Heart left ventricle (tissue), 16 donors: ENCODE measurements around the gene SLC35F1. TPM values are rescaled to one million over a fixed set of nuclear protein-coding genes. Genes with fewer than 3 reads are reported as not detected.
A peak's percentile ranks its signal among the peaks of the same experiment; 100 is the strongest.

Experiments
- ATAC-seq, 4 donors: fragments of 200-7000 bp; cut with Tn5 transposase; one replicate each; pipeline ENCODE4 v1.9.1; 2020 to 2022; ENCODE audit warnings: moderate library complexity in 4 of 4, mild to moderate bottlenecking in 3 of 4, moderate number of reproducible peaks in 1 of 4
- DNase-seq, 5 donors: peaks; one replicate each; pipeline ENCODE4 v3.0.0-alpha.2; 2020
- H3K27ac ChIP-seq, 12 donors: fragments of 200-600 bp; sonication (generic) in 4 of 12; one replicate each; pipeline versions ENCODE4 v1.5.0 to v1.8.0; 2016 to 2022; ENCODE audit warnings: mild to moderate bottlenecking in 2 of 12
- H3K27me3 ChIP-seq, 9 donors: fragments of 200-600 bp; sonication (generic) in 2 of 9; one replicate each; pipeline versions ENCODE4 v1.5.1 to v1.8.0; 2016 to 2022; ENCODE audit warnings: mild to moderate bottlenecking in 3 of 9
- H3K36me3 ChIP-seq, 9 donors: fragments of 200-600 bp; sonication (generic) in 2 of 9; one replicate each; pipeline versions ENCODE4 v1.5.0 to v1.8.0; 2018 to 2022; ENCODE audit warnings: mild to moderate bottlenecking in 2 of 9
- H3K4me1 ChIP-seq, 12 donors: fragments of 200-600 bp; sonication (generic) in 4 of 12; one replicate each; pipeline versions ENCODE4 v1.5.0 to v1.8.0; 2016 to 2022; ENCODE audit warnings: mild to moderate bottlenecking in 3 of 12
- H3K4me3 ChIP-seq, 12 donors: fragments of 200-600 bp; sonication (generic) in 4 of 12; one replicate each; pipeline versions ENCODE4 v1.5.0 to v1.8.0; 2017 to 2022; ENCODE audit warnings: mild to moderate bottlenecking in 9 of 12, moderate library complexity in 4 of 12
- H3K9me3 ChIP-seq, 12 donors: fragments of 200-600 bp; sonication (generic) in 4 of 12; one replicate each; pipeline versions ENCODE4 v1.5.0 to v1.8.0; 2016 to 2022; ENCODE audit warnings: mild to moderate bottlenecking in 1 of 12
- POLR2A ChIP-seq, 2 donors: fragments of 450-650 bp; IDR thresholded peaks; one replicate each; pipeline ENCODE4 v1.6.1; 2017; ENCODE audit warnings: antibody characterized with exemption in 2 of 2, mild to moderate bottlenecking in 2 of 2, moderate library complexity in 2 of 2
- WGBS, 4 donors: extraction: QIAGEN DNeasy Blood & Tissue Kit in 2 of 4; methylation state at CpG; one replicate each; pipeline versions ENCODE4 v1.1.5 to v1.1.7; 2013 to 2018; 5-methylcytosine and 5-hydroxymethylcytosine counted together
- intact Hi-C, 10 donors: fragments of 100-400 bp; cut with DNase I; formaldehyde crosslinking; loops; one replicate each; pipeline versions ENCODE4 v1.11.1 to v1.14.2; 2022
- polyA plus RNA-seq, 2 donors: library from polyadenylated mRNA; stranded (reverse); fragments of 200-250 nt; gene quantifications; one replicate each; pipeline ENCODE4 v1.2.3, GENCODE V29; 2013
- total RNA-seq, 9 donors: library from RNA; depleted of rRNA in 2 of 9; stranded (reverse); fragments of >200 nt in 2 of 9; fragmentation: NEBNext Ultra II Directional in 3 of 9; extraction: Animal tissue kit (Norgen Biotek cat#: 25700) in 3 of 9; gene quantifications; one replicate each; pipeline versions ENCODE4 v1.1.0 to v1.2.4, GENCODE V29; 2016 to 2023
- TF ChIP-seq, protein P1 (sequence below), 12 donors: fragments of 200-600 bp; sonication (generic) in 4 of 12; IDR thresholded peaks; one replicate each; pipeline versions ENCODE4 v1.5.0 to v1.8.0; 2018 to 2022; ENCODE audit warnings: antibody characterized with exemption in 12 of 12, mild to moderate bottlenecking in 5 of 12
- donor health status: ischemic (EF 13 %, LVEDD 7.1; RV severe dilation, severe dysfunction).
- donor health status: healthy with polysubstance abuse.
- donor health status: DM: no; HTN: yes; CAD: no.
- donor health status: DM: no; HTN: no; CAD: no.
- donor health status: ischemic (EF 25% LVEDD 6.9; RV normal size, moderate dysfunction).
- donor health status: ischemic (EF 25% LVEDD 5.7; RV mildly dilated, moderate dysfunction).
- donor health status: healthy.
- donor health status: DM: yes; HTN: yes; CAD: no.
- donor health status: ischemic (EF 35%, LVEDD 5.7; RV mildly dilated, moderate dysfunction).
- donor health status: nonischemic (EF 11% LVEDD 7.7; RV severe dilation, severe dysfunction).
- donor health status: DM: yes; HTN: yes; CAD: no.
- donor health status: PGD.
- donor health status: ischemic (EF 29% LVEDD 5.4; RV normal size, mild dysfunction).
- donor health status: nonischemic (EF 23%, LVEDD 6.1; RV moderate dilation, normal function).

The SLC35F1 gene
- total and polyA plus RNA-seq, 11 donors, result 1.1 to 11.6 (median 5.0) TPM

DNA sequence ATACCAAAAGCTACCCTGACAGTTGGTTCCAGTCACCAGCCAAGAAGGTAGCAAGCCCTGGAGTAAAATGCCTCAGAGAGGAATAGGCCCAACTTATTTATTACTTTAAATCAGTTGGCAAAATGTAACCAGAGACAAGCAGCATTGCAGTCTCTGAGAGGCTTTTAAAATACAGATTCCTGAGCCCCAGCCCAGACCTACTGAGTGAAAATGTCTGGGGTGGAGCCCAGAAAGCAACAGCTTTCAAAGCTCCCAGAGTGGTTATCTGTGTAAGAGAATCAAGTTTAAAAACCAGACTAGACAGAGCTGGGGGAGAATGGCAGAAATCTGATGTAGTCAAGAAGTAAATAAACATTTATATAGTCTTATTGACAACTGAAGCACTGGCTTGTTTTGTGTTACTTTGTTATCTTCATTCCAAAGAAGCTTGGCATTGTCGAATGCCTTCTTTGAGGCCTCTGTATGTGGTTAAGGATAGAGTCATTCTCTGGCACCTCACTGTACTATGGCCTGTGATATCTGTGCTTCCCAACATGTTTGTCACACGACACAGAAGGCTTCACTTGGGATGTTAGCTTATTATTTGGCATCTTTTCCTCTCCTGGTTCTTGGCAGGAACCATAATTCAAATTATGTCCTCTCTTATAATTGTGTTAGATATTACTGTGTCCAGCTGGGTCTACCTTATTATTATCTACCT is 313.5 kb downstream of the SLC35F1 start:
- Histone ChIP-seq H3K27me3 (no peaks in the 10 kb centered on the region), H3K9me3 (no peaks in the 10 kb centered on the region), H3K4me1 (peaks cover 0 to 10% (median 0%) of the 10 kb centered on the region in 12 donors), H3K4me3 (no peak overlapping the region), H3K27ac (peak overlapping the region in 10 of 12 donors; percentile 8 to 69 (median 48)), H3K36me3 (no peaks in the 10 kb centered on the region)
- peak; percentile 42 to 83 (median 72) for ATAC-seq
- intact Hi-C loops, result no loop called here
- WGBS, 4 donors, result 28 to 42% (median 35%) methylated on average over 2 of the region's 2 CpGs
- DNase-seq, result no peak
- TF ChIP-seq POLR2A (IDR thresholded peaks at IDR 0.05), result no peak
- TF ChIP-seq, protein P1, sequence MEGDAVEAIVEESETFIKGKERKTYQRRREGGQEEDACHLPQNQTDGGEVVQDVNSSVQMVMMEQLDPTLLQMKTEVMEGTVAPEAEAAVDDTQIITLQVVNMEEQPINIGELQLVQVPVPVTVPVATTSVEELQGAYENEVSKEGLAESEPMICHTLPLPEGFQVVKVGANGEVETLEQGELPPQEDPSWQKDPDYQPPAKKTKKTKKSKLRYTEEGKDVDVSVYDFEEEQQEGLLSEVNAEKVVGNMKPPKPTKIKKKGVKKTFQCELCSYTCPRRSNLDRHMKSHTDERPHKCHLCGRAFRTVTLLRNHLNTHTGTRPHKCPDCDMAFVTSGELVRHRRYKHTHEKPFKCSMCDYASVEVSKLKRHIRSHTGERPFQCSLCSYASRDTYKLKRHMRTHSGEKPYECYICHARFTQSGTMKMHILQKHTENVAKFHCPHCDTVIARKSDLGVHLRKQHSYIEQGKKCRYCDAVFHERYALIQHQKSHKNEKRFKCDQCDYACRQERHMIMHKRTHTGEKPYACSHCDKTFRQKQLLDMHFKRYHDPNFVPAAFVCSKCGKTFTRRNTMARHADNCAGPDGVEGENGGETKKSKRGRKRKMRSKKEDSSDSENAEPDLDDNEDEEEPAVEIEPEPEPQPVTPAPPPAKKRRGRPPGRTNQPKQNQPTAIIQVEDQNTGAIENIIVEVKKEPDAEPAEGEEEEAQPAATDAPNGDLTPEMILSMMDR (IDR thresholded peaks at IDR 0.05), result no peak

DNA sequence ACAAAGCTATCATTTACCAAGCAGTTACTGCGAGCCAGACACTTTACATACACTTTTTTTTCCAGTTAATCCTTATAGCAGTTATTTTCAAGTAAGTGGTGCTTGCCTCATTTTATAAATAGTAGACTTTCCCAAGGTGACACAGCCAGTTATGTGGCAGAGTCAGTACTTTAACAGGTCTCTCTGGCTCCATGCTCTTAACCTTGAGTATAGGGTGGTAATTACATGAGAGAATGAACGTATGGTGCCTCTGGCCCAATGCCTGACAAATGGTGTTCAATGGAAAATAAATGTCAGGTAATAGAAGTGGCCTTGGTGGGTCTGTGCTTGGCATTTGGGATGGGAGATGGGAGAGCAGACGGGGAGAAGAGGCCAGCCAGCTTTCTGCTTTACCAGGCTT is 316.3 kb downstream of the SLC35F1 start:
- ATAC-seq, result no peak
- H3K27me3 ChIP-seq, result no peaks in the 10 kb centered on the region
- H3K9me3 ChIP-seq, result peaks cover 0 to 3% (median 0%) of the 10 kb centered on the region in 12 donors
- no peak for TF ChIP-seq POLR2A (IDR thresholded peaks at IDR 0.05)
- TF ChIP-seq, protein P1 (IDR thresholded peaks at IDR 0.05), result no peak
- DNase-seq, result no peak
- H3K4me3 ChIP-seq, result no peak overlapping the region
- peaks cover 0 to 9% (median 0%) of the 10 kb centered on the region in 12 donors for H3K4me1 ChIP-seq
- no peaks in the 10 kb centered on the region for H3K36me3 ChIP-seq
- intact Hi-C loops, result no loop called here
- H3K27ac ChIP-seq, result no peak overlapping the region
- WGBS, 4 donors, result 68 to 75% (median 75%) methylated on average over 3 of the region's 3 CpGs

DNA sequence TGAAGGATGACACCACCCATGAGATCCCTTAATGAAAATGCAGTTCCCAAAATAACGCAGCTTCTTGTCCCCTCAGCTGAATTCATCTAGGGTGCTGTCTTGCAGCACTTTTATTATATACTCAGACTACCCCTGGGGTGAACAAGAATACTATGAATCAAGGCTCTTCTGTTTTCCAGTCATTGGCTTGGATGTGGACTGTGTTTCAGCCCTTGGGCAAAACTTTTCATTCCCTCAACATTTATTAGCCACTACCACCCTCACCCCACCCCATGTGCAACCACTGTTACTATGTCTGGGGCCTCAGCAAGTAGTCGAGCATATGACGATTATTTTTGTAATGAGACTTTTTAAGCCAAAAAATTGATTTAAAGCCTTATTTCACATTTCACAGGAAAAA is 321.8 kb downstream of the SLC35F1 start:
- WGBS, 4 donors, result 29 to 58% (median 51%) methylated on average over 3 of the region's 3 CpGs

DNA sequence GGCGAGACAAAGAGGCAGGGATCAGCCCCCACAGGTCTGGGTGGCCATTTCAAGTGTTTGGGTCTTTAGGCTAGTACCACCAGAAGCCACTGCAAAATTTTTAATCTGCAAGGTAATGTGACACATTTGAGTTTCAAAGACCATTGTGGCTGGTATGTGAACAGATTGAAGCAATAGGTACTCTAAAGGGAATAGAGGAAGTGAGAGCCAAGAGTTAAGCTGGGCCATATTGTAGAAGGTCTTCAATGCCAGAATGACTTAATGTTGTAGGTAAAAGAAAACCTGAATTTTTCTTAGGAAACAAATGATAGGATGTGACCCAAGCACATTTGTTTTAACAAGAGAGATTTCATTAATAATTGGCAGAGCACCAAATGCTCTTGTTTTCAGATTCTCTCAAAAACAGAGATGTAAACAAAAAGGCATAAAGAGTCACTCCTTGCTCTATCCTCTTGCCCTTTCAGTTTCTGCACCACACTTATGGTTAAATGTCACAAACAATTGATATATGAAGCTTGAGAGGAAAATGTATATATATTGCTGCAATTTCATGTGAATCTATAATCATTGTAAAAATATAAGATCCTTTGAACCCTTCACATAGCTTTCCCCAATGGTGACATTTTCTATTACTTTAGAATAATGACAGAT is 333.9 kb downstream of the SLC35F1 start:
- 88 to 94% (median 93%) methylated on average over 1 of the region's 1 CpG for WGBS, 4 donors
- no peaks in the 10 kb centered on the region for H3K4me1 ChIP-seq
- no peaks in the 10 kb centered on the region for H3K27me3 ChIP-seq
- intact Hi-C loops, result no loop called here
- no peak overlapping the region for H3K4me3 ChIP-seq
- H3K27ac ChIP-seq, result no peak overlapping the region
- H3K9me3 ChIP-seq, result no peaks in the 10 kb centered on the region
- ATAC-seq (no peak), DNase-seq (no peak)
- TF ChIP-seq, protein P1 (IDR thresholded peaks at IDR 0.05), result no peak
- no peak for TF ChIP-seq POLR2A (IDR thresholded peaks at IDR 0.05)
- H3K36me3 ChIP-seq, result no peaks in the 10 kb centered on the region

More for the DNA sequence above, 321.8 kb downstream of the SLC35F1 start:
- DNase-seq (no peak), ATAC-seq (no peak)
- intact Hi-C loops, result no loop called here
- Histone ChIP-seq H3K27ac (no peak overlapping the region), H3K27me3 (no peaks in the 10 kb centered on the region), H3K36me3 (no peaks in the 10 kb centered on the region), H3K9me3 (peaks cover 0 to 3% (median 0%) of the 10 kb centered on the region in 12 donors), H3K4me1 (no peaks in the 10 kb centered on the region), H3K4me3 (no peak overlapping the region)
- TF ChIP-seq, protein P1 (IDR thresholded peaks at IDR 0.05), result no peak
- no peak for TF ChIP-seq POLR2A (IDR thresholded peaks at IDR 0.05)
